Liver (tissue), 9 donors: ENCODE data around the gene ADAMTS6. TPM values are rescaled to one million over a fixed set of nuclear protein-coding genes. Genes with fewer than 3 reads are reported as not detected.
"Not testable (repeated sequence)": the region's sequence is repeated elsewhere in the genome, so short reads cannot be mapped to it uniquely, and the experiment has no call there.

Experiments used
- DNase-seq: peaks from one replicate; pipeline ENCODE4 v3.0.0-alpha.2; 2017; ENCODE audit warnings: low spot score
- H3K27ac ChIP-seq, 2 donors: one replicate each; pipeline ENCODE4 v1.7.0; 2013; ENCODE audit warnings: inconsistent platforms in 2 of 2, low read length in 2 of 2, control low read depth in 1 of 2, low read depth in 1 of 2, mild to moderate bottlenecking in 1 of 2
- H3K27me3 ChIP-seq, 4 donors: one replicate each; pipeline versions ENCODE4 v1.6.1 to v1.7.0; 2013; ENCODE audit warnings: low read length in 3 of 4, inconsistent platforms in 1 of 4, mild to moderate bottlenecking in 1 of 4, moderate library complexity in 1 of 4; ENCODE audit not compliant: control insufficient read depth in 4 of 4, insufficient read depth in 4 of 4
- H3K36me3 ChIP-seq, 4 donors: one replicate each; pipeline versions ENCODE4 v1.6.1 to v1.7.0; 2013; ENCODE audit warnings: low read length in 3 of 4, mild to moderate bottlenecking in 3 of 4, low read depth in 1 of 4, moderate library complexity in 1 of 4; ENCODE audit not compliant: control insufficient read depth in 4 of 4, insufficient read depth in 3 of 4
- H3K4me1 ChIP-seq, 4 donors: one replicate each; pipeline versions ENCODE4 v1.6.1 to v1.7.0; 2013; ENCODE audit warnings: low read length in 3 of 4, mild to moderate bottlenecking in 3 of 4, moderate library complexity in 1 of 4; ENCODE audit not compliant: control insufficient read depth in 4 of 4, insufficient read depth in 4 of 4
- H3K4me3 ChIP-seq, 3 donors: one replicate each; pipeline versions ENCODE4 v1.6.1 to v1.7.0; 2013; ENCODE audit warnings: low read length in 3 of 3, control low read depth in 1 of 3, low read depth in 1 of 3, mild to moderate bottlenecking in 1 of 3
- H3K9ac ChIP-seq, 2 donors: one replicate each; pipeline ENCODE4 v1.7.0; 2013; ENCODE audit warnings: low read length in 2 of 2, mild to moderate bottlenecking in 2 of 2, moderate library complexity in 2 of 2, control low read depth in 1 of 2, low read depth in 1 of 2
- H3K9me3 ChIP-seq, 4 donors: one replicate each; pipeline versions ENCODE4 v1.6.1 to v1.7.0; 2013; ENCODE audit warnings: low read length in 3 of 4; ENCODE audit not compliant: control insufficient read depth in 4 of 4
- ATF3 ChIP-seq: IDR thresholded peaks from 2 replicates; pipeline ENCODE4 v1.6.1; 2016; ENCODE audit warnings: antibody characterized with exemption
- FOXA1 ChIP-seq: IDR thresholded peaks from 2 replicates; pipeline ENCODE4 v1.6.1; 2016; ENCODE audit warnings: antibody characterized with exemption
- FOXA2 ChIP-seq: IDR thresholded peaks from 2 replicates; pipeline ENCODE4 v1.6.1; 2016; ENCODE audit warnings: antibody characterized with exemption
- GABPA ChIP-seq, 2 donors: IDR thresholded peaks in 1 of 2; conservative IDR thresholded peaks in 1 of 2; 2 replicates each; pipeline ENCODE4 v1.6.1; 2016; ENCODE audit warnings: antibody characterized with exemption in 2 of 2, mild to moderate bottlenecking in 1 of 2, moderate library complexity in 1 of 2
- HNF4A ChIP-seq, 2 donors: conservative IDR thresholded peaks; 2 replicates each; pipeline ENCODE4 v1.6.1; 2016; ENCODE audit warnings: antibody characterized with exemption in 2 of 2, mild to moderate bottlenecking in 2 of 2
- HNF4G ChIP-seq: IDR thresholded peaks from 2 replicates; pipeline ENCODE4 v1.6.1; 2016; ENCODE audit warnings: antibody characterized with exemption
- JUND ChIP-seq, 2 donors: IDR thresholded peaks; 2 replicates each; pipeline ENCODE4 v1.6.1; 2016; ENCODE audit warnings: antibody characterized with exemption in 2 of 2
- MAX ChIP-seq: IDR thresholded peaks from 2 replicates; pipeline ENCODE4 v1.6.1; 2016; ENCODE audit warnings: antibody characterized with exemption
- NR2F2 ChIP-seq: IDR thresholded peaks from 2 replicates; pipeline ENCODE4 v1.6.1; 2016; ENCODE audit warnings: antibody characterized with exemption
- RXRA ChIP-seq, 2 donors: IDR thresholded peaks; 2 replicates each; pipeline ENCODE4 v1.6.1; 2017 to 2018; ENCODE audit warnings: antibody characterized with exemption in 2 of 2, mild to moderate bottlenecking in 1 of 2
- YY1 ChIP-seq: IDR thresholded peaks from 2 replicates; pipeline ENCODE4 v1.6.1; 2016; ENCODE audit warnings: antibody characterized with exemption, mild to moderate bottlenecking
- WGBS: extraction: QIAGEN DNeasy Blood & Tissue Kit; methylation state at CpG from one replicate; pipeline ENCODE4 v1.1.7; 2013; 5-methylcytosine and 5-hydroxymethylcytosine counted together
- polyA plus RNA-seq, 2 donors: library from polyadenylated mRNA; stranded (reverse) in 1 of 2; unstranded in 1 of 2; fragments of 200-250 nt in 1 of 2; fragments of >200 nt in 1 of 2; fragmentation: Nextera tagmentation in 1 of 2; extraction: Ambion mirVana in 1 of 2; gene quantifications; one replicate each; pipeline versions ENCODE4 v1.2.1 to v1.2.3, GENCODE V29; 2013 to 2015
- total RNA-seq, 2 donors: library from RNA; depleted of rRNA; stranded (reverse); fragments of >200 nt; gene quantifications; one replicate each; pipeline ENCODE4 v1.2.3, GENCODE V29; 2014
- TF ChIP-seq, protein P1 (sequence below): fragments of 150-350 bp; IDR thresholded peaks from 2 replicates; pipeline ENCODE4 v1.5.1; 2017; ENCODE audit warnings: improper control_type of control experiment, low read depth, low read length; ENCODE audit not compliant: missing input control
- TF ChIP-seq, protein P2 (sequence below): IDR thresholded peaks from 2 replicates; pipeline ENCODE4 v1.6.1; 2016; ENCODE audit warnings: antibody characterized with exemption
- donor health status: healthy.
- donor health status: healthy.
- donor health status: healthy.
- donor health status: healthy.
- donor health status: healthy.

ADAMTS6 gene
- total and polyA plus RNA-seq, 4 donors: 0.06 to 2.0 (median 0.59) TPM

GRCh38 chr5:65185468-65185867, 296.3 kb downstream of the ADAMTS6 start (continued):
- TF ChIP-seq RXRA (IDR thresholded peaks at IDR 0.05): no peak
- TF ChIP-seq, protein P1, sequence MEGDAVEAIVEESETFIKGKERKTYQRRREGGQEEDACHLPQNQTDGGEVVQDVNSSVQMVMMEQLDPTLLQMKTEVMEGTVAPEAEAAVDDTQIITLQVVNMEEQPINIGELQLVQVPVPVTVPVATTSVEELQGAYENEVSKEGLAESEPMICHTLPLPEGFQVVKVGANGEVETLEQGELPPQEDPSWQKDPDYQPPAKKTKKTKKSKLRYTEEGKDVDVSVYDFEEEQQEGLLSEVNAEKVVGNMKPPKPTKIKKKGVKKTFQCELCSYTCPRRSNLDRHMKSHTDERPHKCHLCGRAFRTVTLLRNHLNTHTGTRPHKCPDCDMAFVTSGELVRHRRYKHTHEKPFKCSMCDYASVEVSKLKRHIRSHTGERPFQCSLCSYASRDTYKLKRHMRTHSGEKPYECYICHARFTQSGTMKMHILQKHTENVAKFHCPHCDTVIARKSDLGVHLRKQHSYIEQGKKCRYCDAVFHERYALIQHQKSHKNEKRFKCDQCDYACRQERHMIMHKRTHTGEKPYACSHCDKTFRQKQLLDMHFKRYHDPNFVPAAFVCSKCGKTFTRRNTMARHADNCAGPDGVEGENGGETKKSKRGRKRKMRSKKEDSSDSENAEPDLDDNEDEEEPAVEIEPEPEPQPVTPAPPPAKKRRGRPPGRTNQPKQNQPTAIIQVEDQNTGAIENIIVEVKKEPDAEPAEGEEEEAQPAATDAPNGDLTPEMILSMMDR: no peak
- no peak for TF ChIP-seq YY1
- TF ChIP-seq FOXA2: no peak
- TF ChIP-seq HNF4A (conservative IDR thresholded peaks at IDR 0.05): no peak

DNA sequence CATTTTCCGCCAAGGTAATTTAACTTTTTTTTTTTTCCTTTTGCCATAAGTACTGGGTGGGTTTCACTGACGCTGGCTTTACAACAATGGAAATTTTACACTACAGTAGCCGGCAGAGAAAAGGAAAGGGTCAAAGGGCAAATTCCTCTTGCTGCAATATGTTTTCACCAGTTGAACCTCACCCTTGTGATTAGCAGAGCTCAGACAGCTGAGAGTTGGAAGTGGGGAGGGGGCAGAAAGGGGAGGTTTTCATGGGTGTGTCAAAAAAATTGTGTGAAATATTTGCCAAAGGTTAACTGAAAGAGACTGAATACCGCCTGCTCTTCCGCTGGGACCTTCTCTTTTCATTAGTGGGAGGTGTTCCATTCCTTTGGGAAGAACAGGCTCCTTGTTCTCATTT, 296.9 kb downstream of the ADAMTS6 start:
- 70% methylated on average over 5 of the region's 5 CpGs for WGBS
- Histone ChIP-seq H3K27ac (no peak overlapping the region), H3K4me1 (no peaks in the 10 kb centered on the region)

GRCh38 chr5:65174231-65174630, 307.5 kb downstream of the ADAMTS6 start:
- not testable (repeated sequence) for H3K4me1 ChIP-seq, DNase-seq, H3K9me3 ChIP-seq, H3K9ac ChIP-seq, H3K27me3 ChIP-seq, H3K27ac ChIP-seq, H3K36me3 ChIP-seq, H3K4me3 ChIP-seq
- WGBS: 98% methylated on average over 18 of the region's 18 CpGs

More for the DNA sequence above, 296.9 kb downstream of the ADAMTS6 start:
- no peak for TF ChIP-seq FOXA1
- TF ChIP-seq NR2F2: no peak
- TF ChIP-seq, protein P1: no peak
- H3K27me3 ChIP-seq: no peaks in the 10 kb centered on the region
- no peak overlapping the region for H3K4me3 ChIP-seq
- no peaks in the 10 kb centered on the region for H3K9me3 ChIP-seq
- DNase-seq: no peak
- H3K9ac ChIP-seq: no peak overlapping the region
- H3K36me3 ChIP-seq: no peaks in the 10 kb centered on the region

DNA sequence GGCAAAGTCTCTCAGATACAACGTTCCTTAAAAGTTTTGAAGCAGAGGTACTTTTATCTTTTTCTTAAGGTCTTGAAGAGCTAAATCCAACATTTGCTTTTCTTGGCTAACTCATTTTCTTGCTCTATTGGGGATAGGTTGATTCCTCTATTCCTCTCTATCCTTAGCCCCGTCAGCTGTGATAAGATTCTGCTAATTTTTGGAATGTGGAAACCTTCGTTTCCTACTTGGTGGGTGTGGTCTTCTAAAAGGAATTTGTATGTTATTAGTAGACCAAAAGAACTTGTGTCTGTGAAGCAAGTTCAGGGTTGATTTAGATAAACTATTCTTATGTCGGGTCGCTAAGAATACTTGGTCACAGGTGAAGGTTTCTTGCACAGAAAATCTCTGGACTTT, 308.6 kb downstream of the ADAMTS6 start:
- Histone ChIP-seq H3K9me3 (no peaks in the 10 kb centered on the region), H3K9ac (no peak overlapping the region), H3K27ac (no peak overlapping the region), H3K4me3 (no peak overlapping the region), H3K4me1 (no peaks in the 10 kb centered on the region), H3K27me3 (no peaks in the 10 kb centered on the region), H3K36me3 (no peaks in the 10 kb centered on the region)
- WGBS: 92% methylated on average over 5 of the region's 5 CpGs
- DNase-seq: no peak
- TF ChIP-seq, protein P2, sequence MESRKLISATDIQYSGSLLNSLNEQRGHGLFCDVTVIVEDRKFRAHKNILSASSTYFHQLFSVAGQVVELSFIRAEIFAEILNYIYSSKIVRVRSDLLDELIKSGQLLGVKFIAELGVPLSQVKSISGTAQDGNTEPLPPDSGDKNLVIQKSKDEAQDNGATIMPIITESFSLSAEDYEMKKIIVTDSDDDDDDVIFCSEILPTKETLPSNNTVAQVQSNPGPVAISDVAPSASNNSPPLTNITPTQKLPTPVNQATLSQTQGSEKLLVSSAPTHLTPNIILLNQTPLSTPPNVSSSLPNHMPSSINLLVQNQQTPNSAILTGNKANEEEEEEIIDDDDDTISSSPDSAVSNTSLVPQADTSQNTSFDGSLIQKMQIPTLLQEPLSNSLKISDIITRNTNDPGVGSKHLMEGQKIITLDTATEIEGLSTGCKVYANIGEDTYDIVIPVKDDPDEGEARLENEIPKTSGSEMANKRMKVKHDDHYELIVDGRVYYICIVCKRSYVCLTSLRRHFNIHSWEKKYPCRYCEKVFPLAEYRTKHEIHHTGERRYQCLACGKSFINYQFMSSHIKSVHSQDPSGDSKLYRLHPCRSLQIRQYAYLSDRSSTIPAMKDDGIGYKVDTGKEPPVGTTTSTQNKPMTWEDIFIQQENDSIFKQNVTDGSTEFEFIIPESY: no peak
- no peak for TF ChIP-seq YY1
- TF ChIP-seq, protein P1: no peak
- TF ChIP-seq FOXA1: no peak
- TF ChIP-seq NR2F2: no peak
- no peak for TF ChIP-seq HNF4G
- no peak for TF ChIP-seq ATF3
- no peak for TF ChIP-seq FOXA2
- TF ChIP-seq GABPA (IDR thresholded peaks at IDR 0.05 in 1 of 2, conservative IDR thresholded peaks at IDR 0.05 in 1 of 2): no peak
- no peak for TF ChIP-seq JUND (IDR thresholded peaks at IDR 0.05)
- TF ChIP-seq MAX: no peak
